ENCODE data around the gene LDLRAD4.

The LDLRAD4 gene

DNA sequence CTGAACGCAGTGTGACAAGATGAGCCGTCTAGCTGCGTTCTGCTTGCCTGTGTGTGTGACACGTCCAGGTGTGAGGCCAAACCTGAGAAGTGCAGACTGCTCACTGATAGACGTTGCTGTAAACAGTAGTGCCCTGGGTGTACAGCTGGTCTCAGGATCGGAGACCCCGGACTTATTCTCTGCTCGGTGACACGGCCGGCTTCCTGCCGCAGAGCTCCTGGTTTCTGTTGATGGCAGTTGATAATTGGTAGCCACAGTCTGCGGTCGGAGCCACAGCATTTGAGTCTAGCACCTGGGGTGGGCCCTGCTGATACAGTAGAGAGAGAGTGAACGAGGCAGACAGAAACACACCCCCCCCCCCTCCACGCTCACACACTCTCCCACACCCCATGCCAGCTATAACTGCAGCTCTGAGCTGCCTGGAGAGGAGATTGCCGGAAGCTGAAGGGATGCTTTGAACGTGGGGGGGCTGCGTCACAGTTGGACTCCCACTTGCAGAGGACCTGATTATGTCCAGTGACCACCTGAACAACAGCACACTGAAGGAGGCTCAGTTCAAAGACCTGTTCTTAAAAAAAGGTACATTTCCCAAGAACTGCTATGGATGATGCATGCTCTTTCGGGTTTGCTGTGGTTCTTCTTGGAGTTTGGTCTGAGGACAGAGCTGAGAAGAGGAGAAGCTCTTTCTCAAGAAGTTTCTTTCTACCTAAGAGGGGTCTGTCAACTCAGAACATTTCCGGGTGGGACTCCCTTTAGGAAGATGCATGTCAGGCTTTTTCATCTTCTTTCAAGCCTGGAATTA is 393.8 kb downstream of the LDLRAD4 start:
- peak; percentile 79 for DNase-seq

DNA sequence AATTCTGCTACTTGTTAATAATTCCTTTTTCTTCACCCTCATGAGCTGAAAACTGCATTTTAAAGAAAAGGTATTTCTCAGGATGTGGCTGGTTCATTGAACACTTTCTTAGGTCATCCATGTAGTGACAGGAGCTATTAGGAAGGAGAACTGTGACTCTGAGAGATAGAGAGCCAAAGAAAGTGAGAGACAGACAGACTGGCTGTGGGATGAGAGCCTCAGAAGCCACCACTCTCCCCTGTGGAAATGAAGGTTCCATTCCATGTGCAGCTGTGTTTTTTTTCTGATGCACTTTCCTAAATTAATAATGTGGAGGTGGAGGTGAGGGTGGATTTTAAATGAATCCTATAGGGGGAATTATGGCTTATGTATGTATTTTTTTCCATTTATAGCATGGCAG is 394.5 kb downstream of the LDLRAD4 start:
- DNase-seq, result no peak

- DNase-seq, result peak; percentile 23
Measured at GRCh38 chr18:13613591-13614501, 395.3 kb downstream of the LDLRAD4 start.

DNA sequence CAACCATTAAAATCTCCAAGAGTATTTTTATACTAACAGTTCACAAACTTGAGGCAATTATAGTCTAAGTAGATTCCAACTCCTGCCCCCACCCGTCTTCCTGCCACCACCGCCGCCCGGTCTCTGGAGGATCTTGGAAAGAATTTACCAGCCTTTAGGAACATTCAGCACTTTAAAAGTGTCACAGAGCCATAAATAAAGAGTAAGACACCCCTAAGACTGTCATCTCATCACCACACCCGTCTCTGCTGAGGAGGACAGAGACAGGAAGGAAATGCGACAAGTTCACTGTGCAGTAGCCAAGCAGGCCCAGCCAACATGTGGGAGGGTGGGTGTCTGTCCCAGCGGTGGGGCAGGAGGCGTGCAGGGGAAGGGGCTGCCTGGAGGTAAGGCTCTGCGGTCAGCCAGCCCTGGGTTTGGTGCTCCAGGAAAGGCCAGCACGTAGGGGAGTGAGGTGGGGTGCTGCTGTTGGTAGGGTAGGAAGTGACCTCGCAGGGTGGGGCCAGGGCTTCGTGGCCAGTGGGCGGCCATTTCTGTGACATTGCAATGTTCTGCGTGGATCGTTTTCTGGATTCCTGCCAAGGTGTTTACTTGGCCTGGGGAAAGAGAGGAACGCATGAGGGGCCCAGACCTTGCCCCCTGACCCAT is 396.2 kb downstream of the LDLRAD4 start:
- DNase-seq, result peak; percentile 50

DNA sequence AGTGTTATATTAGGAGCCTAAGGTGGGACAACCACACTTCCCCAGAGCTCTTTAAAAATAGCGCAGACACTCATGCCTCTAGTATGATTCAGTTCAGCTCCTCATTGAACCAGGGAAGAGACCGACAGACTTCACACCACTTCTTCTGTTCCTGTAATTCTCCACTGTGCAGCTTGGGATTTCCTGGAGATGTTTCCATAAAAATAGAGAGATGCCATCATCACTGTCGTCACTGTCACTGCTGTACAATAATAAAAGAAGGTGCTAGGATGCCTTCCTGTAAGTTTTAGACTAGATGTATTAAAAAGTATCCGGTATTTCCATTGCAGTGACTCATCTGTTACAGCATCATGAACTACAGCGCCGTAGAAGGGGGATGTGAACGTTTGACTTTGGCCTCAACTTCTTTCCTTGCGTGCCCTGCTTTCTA is 396.9 kb downstream of the LDLRAD4 start:
- DNase-seq, result peak; percentile 42

- DNase-seq, result no peak
Measured at GRCh38 chr18:13616041-13616440, 397.5 kb downstream of the LDLRAD4 start.

- no peak for DNase-seq
Measured at GRCh38 chr18:13616525-13617035, 398.0 kb downstream of the LDLRAD4 start.

DNA sequence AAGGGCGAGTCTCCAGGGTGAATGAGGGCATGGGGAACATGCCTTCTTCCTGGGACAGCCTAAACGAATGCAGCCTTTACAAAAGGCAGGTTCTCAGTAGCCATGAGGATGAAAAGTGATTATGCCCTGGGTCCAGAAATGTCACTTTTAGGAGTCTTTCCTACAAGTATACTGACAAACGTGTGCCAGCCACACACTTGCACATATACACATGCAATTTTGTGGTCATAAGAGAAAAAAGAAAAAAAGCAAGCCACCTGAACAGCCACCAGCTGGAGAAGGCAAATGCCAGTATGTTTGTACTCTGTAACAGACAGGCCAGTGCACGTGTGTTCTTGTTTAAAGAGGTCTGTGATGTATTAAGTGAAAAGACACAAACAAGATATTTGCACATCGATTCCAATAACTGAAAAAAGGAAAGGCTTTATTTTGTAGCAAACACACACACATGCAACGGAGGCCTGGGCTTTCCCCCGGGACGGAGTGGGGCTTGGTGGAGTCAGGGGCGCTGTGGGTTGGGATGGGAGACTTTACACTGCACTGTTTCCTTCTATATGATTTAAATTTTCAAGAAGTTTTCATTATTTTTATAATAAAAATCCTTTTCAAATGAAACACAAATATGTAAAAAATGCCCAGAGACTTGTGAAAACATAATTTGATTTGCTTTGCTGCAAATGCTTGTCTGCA is 399.4 kb downstream of the LDLRAD4 start:
- DNase-seq, result no peak

DNA sequence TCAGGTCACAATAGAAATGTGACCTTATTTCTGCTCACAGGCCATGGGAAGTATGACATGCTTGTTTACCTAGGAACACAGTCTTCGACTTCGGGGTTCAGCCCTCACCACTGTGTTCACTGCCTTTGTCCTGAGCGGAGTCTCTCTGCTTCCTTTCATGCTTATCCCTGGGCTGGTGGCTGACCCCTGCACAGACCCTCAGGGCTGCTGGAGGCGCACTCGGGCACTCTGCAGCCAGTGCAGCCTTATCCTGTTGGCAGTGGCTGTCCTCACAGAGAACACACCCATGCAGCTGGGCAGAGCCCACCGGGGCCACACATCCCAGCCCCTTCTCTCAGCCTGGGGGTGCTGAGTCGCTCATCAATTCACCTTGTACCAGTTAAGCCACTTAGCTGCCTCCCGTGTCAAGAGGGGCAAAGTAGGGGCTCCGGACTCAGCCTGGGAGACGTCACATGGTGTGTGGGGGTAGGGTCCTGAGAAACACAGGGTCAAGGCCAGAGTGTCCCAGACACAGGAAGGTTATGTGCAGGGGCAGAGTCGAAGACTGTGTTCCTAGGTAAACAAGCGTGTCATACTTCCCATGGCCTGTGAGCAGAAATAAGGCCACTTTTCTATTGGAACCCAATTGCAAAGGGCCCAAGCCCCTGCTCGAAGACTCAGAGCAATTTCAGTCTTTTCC is 400.3 kb downstream of the LDLRAD4 start:
- no peak for DNase-seq

GRCh38 chr18:13619505-13620205 is 401.1 kb downstream of the LDLRAD4 start:
- no peak for DNase-seq

- DNase-seq, result no peak
Measured at GRCh38 chr18:13620206-13620672, 401.7 kb downstream of the LDLRAD4 start.

- DNase-seq, result no peak
Measured at GRCh38 chr18:13620818-13621445, 402.4 kb downstream of the LDLRAD4 start.

DNA sequence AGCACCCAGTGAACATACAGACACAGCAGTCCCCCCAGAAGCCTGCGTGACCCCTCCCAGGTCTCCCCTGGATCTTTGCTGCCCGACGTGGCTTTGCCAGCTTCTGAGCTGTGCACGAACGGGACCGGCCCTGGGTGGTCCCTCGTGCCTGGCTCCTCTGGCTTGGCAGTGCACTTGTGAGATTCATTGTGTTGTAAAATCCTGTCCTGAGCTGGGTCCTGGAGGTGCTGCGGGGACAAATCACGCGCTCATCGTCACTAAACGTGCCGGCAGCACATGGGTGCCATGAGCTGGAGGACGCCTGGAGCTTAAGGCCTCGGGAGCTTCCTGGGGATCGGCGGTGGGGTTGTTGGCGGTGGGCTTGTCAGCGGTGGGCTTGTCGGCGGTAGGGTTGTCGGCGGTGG is 402.9 kb downstream of the LDLRAD4 start:
- DNase-seq, result no peak

- no peak for DNase-seq
Measured at GRCh38 chr18:13621886-13622619, 403.5 kb downstream of the LDLRAD4 start.

DNA sequence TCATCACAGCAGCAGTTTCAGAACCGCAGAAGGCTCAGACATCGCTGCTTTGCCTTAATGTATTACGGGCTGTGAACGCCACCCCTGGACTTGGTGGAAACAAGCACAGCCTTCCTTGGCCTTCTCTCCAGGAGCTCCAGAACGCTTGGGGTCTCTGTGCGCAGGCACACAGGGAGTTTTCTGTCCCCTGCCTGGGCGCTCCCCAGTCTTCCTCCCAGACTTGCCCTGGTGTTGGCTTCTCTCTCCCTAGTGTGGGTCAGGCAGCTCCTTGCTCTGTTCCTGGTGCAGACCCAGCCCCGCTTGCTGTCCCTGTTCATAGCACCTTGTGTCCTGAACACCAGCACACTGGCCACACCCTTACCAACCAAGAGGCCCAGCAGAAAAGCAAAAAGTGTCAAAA is 404.2 kb downstream of the LDLRAD4 start:
- DNase-seq, result no peak

GRCh38 chr18:13623348-13623747 is 404.8 kb downstream of the LDLRAD4 start:
- DNase-seq, result no peak

DNA sequence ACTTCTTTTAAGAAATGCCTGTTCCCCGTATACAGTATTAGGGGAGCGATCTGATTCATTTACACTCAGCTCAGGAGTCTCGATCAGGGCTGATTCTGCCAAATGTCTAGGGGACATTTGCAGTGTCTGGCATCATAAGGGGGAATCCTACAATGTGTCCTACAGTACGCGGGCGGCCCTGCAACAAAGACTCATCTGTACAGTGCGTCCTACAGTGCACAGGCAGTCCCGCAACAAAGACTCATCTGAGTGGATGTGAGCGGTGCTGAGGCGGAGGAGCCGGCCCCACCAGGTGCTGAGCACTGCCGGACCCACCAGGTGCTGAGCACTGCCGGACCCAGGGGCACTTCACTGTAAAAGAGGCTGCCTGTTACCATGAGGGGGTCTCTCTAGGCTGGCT is 405.3 kb downstream of the LDLRAD4 start:
- no peak for DNase-seq

- no peak for DNase-seq
Measured at GRCh38 chr18:13624563-13625237, 406.1 kb downstream of the LDLRAD4 start.

DNA sequence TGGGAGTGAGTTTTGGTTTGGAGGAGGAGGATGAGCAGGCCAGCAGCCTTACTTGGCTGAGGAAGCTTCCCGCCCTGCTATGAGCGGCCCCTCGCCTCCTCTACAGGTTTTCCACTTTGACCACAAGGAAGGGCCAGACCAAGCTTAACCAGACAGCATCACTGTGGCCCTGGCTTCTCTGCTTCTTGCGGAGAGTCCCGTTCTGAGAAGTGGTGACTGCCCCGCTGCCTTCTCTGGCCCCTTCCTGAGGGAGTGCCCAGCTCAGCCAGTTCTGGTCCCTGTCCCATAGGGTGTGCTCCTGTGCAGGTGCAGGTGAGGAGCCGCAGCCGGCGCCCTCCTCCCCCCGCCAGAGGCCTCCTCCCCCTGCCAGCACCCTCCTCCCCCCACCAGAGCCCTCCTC is 406.8 kb downstream of the LDLRAD4 start:
- no peak for DNase-seq
